GM10847 (cell line): ENCODE measurements around the gene KDM4B.

Source experiments
- POLR2A ChIP-seq: IDR thresholded peaks from 2 replicates; pipeline ENCODE4 v1.6.1; 2011; ENCODE audit not compliant: insufficient read length; ENCODE audit errors: extremely low read depth

The KDM4B gene

GRCh38 chr19:5074830-5075394 lies 106.0 kb downstream of the KDM4B start:
- TF ChIP-seq POLR2A = no peak

- no peak for TF ChIP-seq POLR2A
These were observed 106.7 kb downstream of the KDM4B start for GRCh38 chr19:5075597-5075996.

- no peak for TF ChIP-seq POLR2A
These were observed 107.7 kb downstream of the KDM4B start for GRCh38 chr19:5076440-5077208.

GRCh38 chr19:5077209-5077515 lies 108.2 kb downstream of the KDM4B start:
- no peak for TF ChIP-seq POLR2A

- no peak for TF ChIP-seq POLR2A
These were observed 109.3 kb downstream of the KDM4B start for GRCh38 chr19:5078182-5078581.

GRCh38 chr19:5078666-5079065 lies 109.8 kb downstream of the KDM4B start:
- no peak for TF ChIP-seq POLR2A

- TF ChIP-seq POLR2A = no peak
These were observed 110.3 kb downstream of the KDM4B start for GRCh38 chr19:5079071-5079774.

GRCh38 chr19:5080030-5080654 lies 111.2 kb downstream of the KDM4B start:
- TF ChIP-seq POLR2A = no peak

GRCh38 chr19:5080809-5081208 lies 111.9 kb downstream of the KDM4B start:
- TF ChIP-seq POLR2A = no peak

- no peak for TF ChIP-seq POLR2A
These were observed 112.7 kb downstream of the KDM4B start for GRCh38 chr19:5081443-5082161.

- no peak for TF ChIP-seq POLR2A
These were observed 114.6 kb downstream of the KDM4B start for GRCh38 chr19:5083547-5083965.

GRCh38 chr19:5085566-5085965 lies 116.7 kb downstream of the KDM4B start:
- TF ChIP-seq POLR2A = no peak

- TF ChIP-seq POLR2A = no peak
These were observed 117.3 kb downstream of the KDM4B start for GRCh38 chr19:5086230-5086629.

- no peak for TF ChIP-seq POLR2A
These were observed 118.0 kb downstream of the KDM4B start for GRCh38 chr19:5086725-5087439.

- TF ChIP-seq POLR2A = no peak
These were observed 120.4 kb downstream of the KDM4B start for GRCh38 chr19:5089283-5089682.

- no peak for TF ChIP-seq POLR2A
These were observed 121.6 kb downstream of the KDM4B start for GRCh38 chr19:5090465-5091017.
